Endothelial cell of umbilical vein (primary cell): ENCODE data around the gene SYNE3. TPM values are rescaled to one million over a fixed set of nuclear protein-coding genes. Genes with fewer than 3 reads are reported as not detected.

Experiments
- BruUV-seq: library from RNA; stranded (reverse); fragments of 400-500 nt; replicated peaks from 2 replicates; lab custom pipeline; 2021; lab: Mats Ljungman, UMichigan
- CTCF ChIA-PET: fragments of 300-600, 350-600 bp; sonication (Branson Sonifier 250); formaldehyde crosslinking; loops from one replicate; lab custom pipeline; 2021; ENCODE audit warnings: antibody characterized with exemption, inconsistent platforms; lab: Charles Lee
- POLR2A ChIA-PET: fragments of 300-600, 350-600 bp; sonication (Branson Sonifier 250); formaldehyde crosslinking; loops from one replicate; lab custom pipeline; 2021; ENCODE audit warnings: antibody characterized with exemption, inconsistent platforms; lab: Charles Lee
- DNase-seq: peaks from one replicate; pipeline ENCODE4 v3.0.0-alpha.2; 2011; ENCODE audit warnings: low read depth, low spot score
- FAIRE-seq: peaks from 2 replicates; lab custom pipeline; 2011; peaks lifted over from hg19 to GRCh38; lab: Jason Lieb, UNC
- H2AFZ ChIP-seq: 2 replicates; pipeline ENCODE4 v1.6.0; 2012; ENCODE audit warnings: low read depth, low read length, control low read depth, inconsistent platforms
- H3K27ac ChIP-seq: 2 replicates; pipeline ENCODE4 v1.5.1; 2011; ENCODE audit warnings: low read depth, mild to moderate bottlenecking, control low read depth, low read length, moderate library complexity; ENCODE audit not compliant: insufficient read depth
- H3K27me3 ChIP-seq, 2 experiments: 2 replicates each; pipeline versions ENCODE4 v1.6.0 to v1.6.1; 2011; ENCODE audit warnings: low read length in 2 of 2, mixed read lengths in 1 of 2; ENCODE audit not compliant: control insufficient read depth in 2 of 2, insufficient read depth in 2 of 2
- H3K36me3 ChIP-seq, 2 experiments: 2 replicates in 1 of 2; 3 replicates in 1 of 2; pipeline ENCODE4 v1.5.1; 2011; ENCODE audit warnings: low read length in 2 of 2, mild to moderate bottlenecking in 1 of 2, moderate library complexity in 1 of 2; ENCODE audit not compliant: control insufficient read depth in 2 of 2, insufficient read depth in 2 of 2; ENCODE audit errors: extremely low read depth in 1 of 2
- H3K4me1 ChIP-seq: 3 replicates; pipeline ENCODE4 v1.5.1; 2011; ENCODE audit warnings: mild to moderate bottlenecking, low read length; ENCODE audit not compliant: control insufficient read depth, insufficient read depth; ENCODE audit errors: extremely low read depth
- H3K4me2 ChIP-seq: 2 replicates; pipeline ENCODE4 v1.6.1; 2011; ENCODE audit warnings: low read length, control low read depth, mixed read lengths; ENCODE audit not compliant: insufficient read depth
- H3K4me3 ChIP-seq, 3 experiments: fragments of 200-600 bp in 1 of 3; sonication (generic), shearing (Covaris generic) in 1 of 3; replicated peaks in 1 of 3; 2 replicates each; pipeline ENCODE4 v1.5.1; 2011 to 2016; ENCODE audit warnings: control low read depth in 3 of 3, low read length in 3 of 3, mild to moderate bottlenecking in 2 of 3, inconsistent platforms in 1 of 3, low read depth in 1 of 3, moderate library complexity in 1 of 3; ENCODE audit not compliant: insufficient read depth in 1 of 3
- H3K79me2 ChIP-seq: 2 replicates; pipeline ENCODE4 v1.6.0; 2012; ENCODE audit warnings: low read length, inconsistent platforms; ENCODE audit not compliant: control insufficient read depth, insufficient read depth
- H3K9ac ChIP-seq: replicated peaks from 2 replicates; pipeline ENCODE3; 2011; ENCODE audit warnings: low read length, control low read depth; ENCODE audit not compliant: insufficient read depth; ENCODE audit errors: extremely low read depth
- H3K9me1 ChIP-seq: replicated peaks from 3 replicates; pipeline ENCODE4 v1.6.0; 2011; ENCODE audit warnings: mild to moderate bottlenecking, low read length; ENCODE audit not compliant: control insufficient read depth, insufficient read depth; ENCODE audit errors: extremely low read depth
- H3K9me3 ChIP-seq: replicated peaks from 2 replicates; pipeline ENCODE4 v1.5.1; 2012; ENCODE audit warnings: low read length, inconsistent platforms; ENCODE audit not compliant: control insufficient read depth, insufficient read depth
- H4K20me1 ChIP-seq: replicated peaks from 2 replicates; pipeline ENCODE3; 2011; ENCODE audit warnings: mild to moderate bottlenecking, low read length; ENCODE audit not compliant: control insufficient read depth, insufficient read depth; ENCODE audit errors: extremely low read depth
- EZH2 ChIP-seq: IDR thresholded peaks from 2 replicates; pipeline ENCODE4 v1.6.1; 2012; ENCODE audit warnings: borderline replicate concordance, low read depth, mild to moderate bottlenecking, moderate library complexity, low read length, inconsistent platforms; ENCODE audit not compliant: severe bottlenecking
- FOS ChIP-seq: IDR thresholded peaks from 2 replicates; pipeline ENCODE4 v1.6.1; 2011; ENCODE audit warnings: mild to moderate bottlenecking, low read length, moderate library complexity, borderline replicate concordance; ENCODE audit not compliant: insufficient read depth
- GATA2 ChIP-seq: IDR thresholded peaks from 2 replicates; pipeline ENCODE4 v1.7.0; 2011; ENCODE audit warnings: low read depth, mild to moderate bottlenecking, moderate library complexity, mixed read lengths, low read length; ENCODE audit not compliant: insufficient read length, insufficient read depth
- JUN ChIP-seq: IDR thresholded peaks from 2 replicates; pipeline ENCODE4 v1.6.1; 2011; ENCODE audit warnings: borderline replicate concordance, low read depth; ENCODE audit not compliant: insufficient read length, insufficient read depth
- MAX ChIP-seq: IDR thresholded peaks from 2 replicates; pipeline ENCODE4 v1.6.1; 2011; ENCODE audit not compliant: insufficient read depth, insufficient read length
- MYC ChIP-seq: IDR thresholded peaks from one replicate; pipeline ENCODE4 v1.6.1; 2011; ENCODE audit warnings: mild to moderate bottlenecking, low read depth, low read length
- POLR2A ChIP-seq: IDR thresholded peaks from 2 replicates; pipeline ENCODE4 v1.6.1; 2012; ENCODE audit warnings: low read depth, mild to moderate bottlenecking, control low read depth, low read length
- POLR2AphosphoS5 ChIP-seq: IDR thresholded peaks from 2 replicates; pipeline ENCODE4 v1.6.1; 2012; ENCODE audit warnings: low read depth, mild to moderate bottlenecking, control low read depth, low read length, moderate library complexity; ENCODE audit not compliant: insufficient read depth
- dilution Hi-C: fragments of 300-500 bp; cut with MboI; formaldehyde crosslinking; loops from one replicate; pipeline ENCODE4 v1.15.0; 2019; ENCODE audit warnings: low sequenced_read_pairs; ENCODE audit not compliant: extremely low pct_ligation_motif_present
- intact Hi-C: fragments of 100-400 bp; cut with micrococcal nuclease; formaldehyde crosslinking; loops from one replicate; pipeline ENCODE4 v1.10.0; 2022
- polyA plus RNA-seq, 4 experiments: library from polyadenylated mRNA; depleted of rRNA in 3 of 4; stranded (reverse) in 3 of 4; unstranded in 1 of 4; fragments of >200 nt; gene quantifications; 2 replicates each; pipeline versions ENCODE4 v1.2.1 to v1.2.3, GENCODE V29; 2011 to 2012; ENCODE audit warnings: missing spikeins in 1 of 4
- total RNA-seq: library from RNA; stranded (reverse); gene quantifications from 2 replicates; pipeline ENCODE4 v1.2.3, GENCODE V29; 2021

Gene SYNE3
- total and polyA plus RNA-seq, 2 donors (not counting 3 experiments of a cell fraction or from before 2014, with no cell fraction given): 3.0 to 18.8 TPM

GRCh38 chr14:95533391-95533821, 17.0 kb upstream of the SYNE3 start:
- Histone ChIP-seq H3K27ac (peak overlapping the region; percentile 49), H3K9me1 (no peaks in the 10 kb centered on the region), H3K4me3 (peak overlapping the region; percentile 53 to 71 (median 69)), H3K27me3 (no peaks in the 10 kb centered on the region), H3K36me3 (no peaks in the 10 kb centered on the region), H3K9ac (peak overlapping the region; percentile 88), H3K9me3 (no peaks in the 10 kb centered on the region), H4K20me1 (no peaks in the 10 kb centered on the region), H3K79me2 (peaks cover 76% of the 10 kb centered on the region), H3K4me2 (peak overlapping the region; percentile 74), H3K4me1 (peaks cover 52% of the 10 kb centered on the region), H2AFZ (no peak overlapping the region)
- DNase-seq (peak; percentile 67), FAIRE-seq (no peak)
- BruUV-seq: no TSS peak
- no peak for TF ChIP-seq MYC
- TF ChIP-seq POLR2AphosphoS5: no peak
- TF ChIP-seq EZH2: no peak
- no peak for TF ChIP-seq JUN
- no peak for TF ChIP-seq POLR2A
- no peak for TF ChIP-seq GATA2
- TF ChIP-seq FOS: no peak
- peak; percentile 12 for TF ChIP-seq MAX
- intact Hi-C loops (loop anchor here (5.0 to 10.0 kb wide), 4 partner anchors 71 to 971 kb away; partner anchors contain the start of gene PAPOLA), dilution Hi-C loops (no loop called here)
- ChIA-PET CTCF (interaction anchor here (0.7 to 4.6 kb wide), 4 partner anchors 10 to 106 kb away, joined by 3 to 33 read pairs (median 4); no protein-coding TSS in a partner anchor), POLR2A (no interaction called here)
